Activated CD4-positive, CD25-positive, alpha-beta regulatory T cell treated with anti-CD3 and anti-CD28 coated beads, Interleukin-2, amount 50 U/mL, for 16 hours (primary cell): ENCODE measurements around the gene PRKAR2B.
A peak's percentile ranks its signal among the peaks of the same experiment; 100 is the strongest.

Source experiments
- DNase-seq: peaks from one replicate; pipeline ENCODE4 v3.0.0-alpha.2; 2020; ENCODE audit warnings: low read depth, low spot score

PRKAR2B gene

DNA sequence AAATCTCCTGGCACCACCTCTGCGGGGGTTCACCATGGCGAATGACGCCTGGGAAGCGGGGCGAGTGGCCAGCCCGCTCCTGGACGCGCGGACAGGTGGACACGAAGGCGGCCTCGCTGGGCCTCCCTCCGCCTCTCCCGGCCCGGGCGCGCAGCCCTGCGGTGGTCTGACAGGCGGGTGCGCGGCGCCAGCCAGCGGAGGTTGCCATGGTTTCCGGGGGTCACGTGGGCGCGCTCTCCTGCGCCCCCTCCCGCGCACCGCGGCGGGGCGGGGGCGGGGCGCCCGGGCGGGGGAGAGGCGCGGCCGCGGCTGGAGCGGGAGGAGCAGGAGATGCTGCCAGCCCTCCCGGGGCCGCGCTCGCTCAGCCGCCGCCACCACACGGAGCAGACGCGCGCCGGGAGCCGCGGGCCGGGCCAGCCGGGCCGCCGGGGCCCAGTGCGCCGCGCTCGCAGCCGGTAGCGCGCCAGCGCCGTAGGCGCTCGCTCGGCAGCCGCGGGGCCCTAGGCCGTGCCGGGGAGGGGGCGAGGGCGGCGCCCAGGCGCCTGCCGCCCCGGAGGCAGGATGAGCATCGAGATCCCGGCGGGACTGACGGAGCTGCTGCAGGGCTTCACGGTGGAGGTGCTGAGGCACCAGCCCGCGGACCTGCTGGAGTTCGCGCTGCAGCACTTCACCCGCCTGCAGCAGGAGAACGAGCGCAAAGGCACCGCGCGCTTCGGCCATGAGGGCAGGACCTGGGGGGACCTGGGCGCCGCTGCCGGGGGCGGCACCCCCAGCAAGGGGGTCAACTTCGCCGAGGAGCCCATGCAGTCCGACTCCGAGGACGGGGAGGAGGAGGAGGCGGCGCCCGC, at the start of gene PRKAR2B:
Gene PRKAR2B, plus strand, starts transcription at position 359 of the 848 bp plus-strand sequence. Its CDS starts 203 bp downstream, at position 562.
- peak; percentile 10 for DNase-seq

GRCh38 chr7:106994833-106995232, 49.7 kb upstream of the PRKAR2B start:
- no peak for DNase-seq

DNA sequence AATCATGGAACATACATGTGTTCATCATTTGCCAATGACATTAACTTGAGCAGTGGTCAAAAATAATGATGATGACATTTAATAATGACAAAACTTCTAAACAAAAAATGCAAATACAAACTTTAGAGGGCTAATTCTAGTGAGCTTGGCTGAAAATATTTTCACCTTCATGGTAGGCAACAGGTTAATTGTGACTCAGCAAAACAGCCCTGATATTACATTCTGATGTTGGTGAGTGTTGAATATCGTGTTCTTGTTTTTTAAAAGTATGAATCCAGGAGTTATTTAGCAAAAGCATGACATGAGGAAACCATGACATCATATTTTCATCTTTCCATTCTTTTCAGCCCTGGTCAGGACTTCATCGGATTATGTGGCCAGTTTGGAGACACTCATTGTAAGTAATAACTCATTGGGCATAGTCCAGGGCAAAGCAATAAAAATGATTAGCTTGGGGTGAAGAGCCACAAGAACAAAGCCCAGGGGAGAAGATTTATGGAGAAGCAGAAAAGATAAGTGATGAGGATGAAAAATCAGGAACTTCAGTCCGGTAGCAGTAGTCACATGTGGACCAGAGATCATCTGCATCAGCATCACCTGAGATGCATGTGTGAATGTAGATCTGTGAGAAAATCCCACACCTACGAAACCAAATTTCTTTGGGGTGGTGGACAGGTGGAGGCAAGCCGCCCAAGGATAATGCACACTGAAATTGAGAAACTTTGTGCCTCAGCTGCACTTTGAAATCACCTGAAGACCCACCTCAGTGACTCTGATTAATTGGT, 46.8 kb upstream of the PRKAR2B start:
- DNase-seq: no peak

GRCh38 chr7:106999023-106999422, 45.5 kb upstream of the PRKAR2B start:
- no peak for DNase-seq

GRCh38 chr7:107001490-107001889, 43.0 kb upstream of the PRKAR2B start:
- no peak for DNase-seq

DNA sequence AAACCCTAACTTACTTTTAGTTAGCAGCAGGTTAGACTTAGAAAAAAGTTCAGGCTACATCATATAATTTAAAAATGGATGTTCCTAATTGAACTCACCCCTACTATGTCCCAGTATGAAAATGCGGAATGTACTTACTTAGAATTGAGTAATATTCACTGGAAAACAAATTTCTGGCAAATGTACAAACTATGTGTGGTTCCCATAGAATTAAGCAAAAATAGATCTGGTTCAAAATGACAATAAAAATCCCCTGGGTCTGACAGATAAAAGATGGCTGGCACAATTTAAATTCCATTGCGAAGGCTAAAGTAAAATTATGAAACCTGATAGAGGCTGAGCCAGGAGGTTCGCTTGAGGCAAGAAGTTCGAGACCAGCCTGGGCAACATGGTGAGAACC, 42.4 kb upstream of the PRKAR2B start:
- DNase-seq: no peak

- no peak for DNase-seq
Observed at GRCh38 chr7:107002529-107002998, 41.9 kb upstream of the PRKAR2B start.

- no peak for DNase-seq
Observed at GRCh38 chr7:107007007-107007891, 37.3 kb upstream of the PRKAR2B start.

DNA sequence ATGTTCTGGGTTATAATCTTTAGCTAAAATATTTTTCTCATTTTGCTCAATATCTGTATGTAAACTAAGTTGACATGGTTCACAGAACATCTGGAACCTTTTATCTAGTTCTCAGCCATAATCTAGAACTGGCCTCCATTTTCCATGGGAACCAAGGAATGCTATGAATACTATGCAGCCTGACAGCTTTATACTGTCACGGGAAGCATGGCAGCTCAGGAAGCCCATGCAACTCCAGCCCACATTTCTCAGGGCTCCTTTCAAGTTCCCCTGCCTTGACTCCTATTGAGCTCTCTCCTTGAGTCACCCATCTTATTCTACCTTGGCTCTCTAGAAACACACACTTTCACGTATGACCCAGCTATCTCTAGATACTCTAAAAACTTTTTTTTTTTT, 36.6 kb upstream of the PRKAR2B start:
- DNase-seq: no peak

- no peak for DNase-seq
Observed at GRCh38 chr7:107009846-107010203, 34.7 kb upstream of the PRKAR2B start.

DNA sequence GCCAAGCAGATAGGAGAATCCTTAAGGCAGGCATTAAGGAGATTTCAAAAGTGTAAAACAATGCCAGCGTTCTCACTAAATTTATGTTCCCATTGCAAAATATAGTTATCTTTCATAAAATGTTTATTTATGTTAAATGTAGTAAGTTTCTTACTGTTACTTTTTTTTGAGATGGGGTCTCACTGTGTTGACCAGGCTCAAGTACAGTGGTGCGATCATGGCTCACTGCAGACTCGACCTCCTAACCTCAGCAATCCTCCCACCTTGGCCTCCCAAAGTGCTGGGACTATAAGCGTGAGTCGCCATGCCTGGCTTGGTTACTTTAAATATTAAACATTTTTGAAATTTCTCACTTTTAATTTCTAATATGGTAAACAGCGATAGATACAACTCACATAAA, 31.8 kb upstream of the PRKAR2B start:
- no peak for DNase-seq

- no peak for DNase-seq
Observed at GRCh38 chr7:107014387-107015023, 30.0 kb upstream of the PRKAR2B start.

DNA sequence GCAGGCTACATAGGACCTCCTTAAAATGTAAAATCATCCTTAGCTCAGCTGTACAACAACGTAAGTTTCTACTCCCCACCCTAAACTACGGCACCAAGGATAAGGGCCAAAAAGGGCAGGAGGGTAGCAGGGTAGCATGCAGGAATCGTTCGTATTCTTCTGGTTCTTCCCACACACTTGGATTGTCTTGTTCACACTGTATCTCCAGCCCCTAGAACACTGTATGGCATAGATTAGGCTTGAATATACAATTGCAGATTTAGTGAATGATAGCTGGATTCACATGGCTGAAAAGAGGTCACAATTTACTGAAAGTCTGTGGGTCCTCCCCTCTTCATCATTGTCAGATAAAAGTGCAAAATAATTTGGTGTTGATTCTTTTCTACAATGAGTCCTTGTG, 28.2 kb upstream of the PRKAR2B start:
- no peak for DNase-seq

GRCh38 chr7:107017965-107018719, 26.4 kb upstream of the PRKAR2B start:
- no peak for DNase-seq

GRCh38 chr7:107020400-107020799, 24.1 kb upstream of the PRKAR2B start:
- DNase-seq: no peak

DNA sequence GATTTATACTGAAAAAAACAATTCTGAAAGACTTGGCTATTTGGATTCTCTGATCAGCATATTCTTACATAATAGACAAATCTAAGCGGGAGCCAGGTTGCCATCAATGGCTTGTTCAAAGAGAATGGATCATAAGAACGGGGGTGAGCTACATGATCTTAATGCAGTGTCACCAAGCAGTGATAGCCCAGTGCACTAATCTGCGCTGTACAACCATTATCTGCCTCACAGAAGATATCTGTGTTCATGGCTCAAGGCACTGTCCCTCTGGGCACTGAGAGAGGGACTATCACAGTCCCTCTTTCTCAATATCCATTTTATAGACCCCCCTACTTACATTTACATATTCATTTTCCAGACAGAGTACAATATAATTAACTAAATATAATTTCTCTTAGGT, 22.9 kb upstream of the PRKAR2B start:
- no peak for DNase-seq

DNA sequence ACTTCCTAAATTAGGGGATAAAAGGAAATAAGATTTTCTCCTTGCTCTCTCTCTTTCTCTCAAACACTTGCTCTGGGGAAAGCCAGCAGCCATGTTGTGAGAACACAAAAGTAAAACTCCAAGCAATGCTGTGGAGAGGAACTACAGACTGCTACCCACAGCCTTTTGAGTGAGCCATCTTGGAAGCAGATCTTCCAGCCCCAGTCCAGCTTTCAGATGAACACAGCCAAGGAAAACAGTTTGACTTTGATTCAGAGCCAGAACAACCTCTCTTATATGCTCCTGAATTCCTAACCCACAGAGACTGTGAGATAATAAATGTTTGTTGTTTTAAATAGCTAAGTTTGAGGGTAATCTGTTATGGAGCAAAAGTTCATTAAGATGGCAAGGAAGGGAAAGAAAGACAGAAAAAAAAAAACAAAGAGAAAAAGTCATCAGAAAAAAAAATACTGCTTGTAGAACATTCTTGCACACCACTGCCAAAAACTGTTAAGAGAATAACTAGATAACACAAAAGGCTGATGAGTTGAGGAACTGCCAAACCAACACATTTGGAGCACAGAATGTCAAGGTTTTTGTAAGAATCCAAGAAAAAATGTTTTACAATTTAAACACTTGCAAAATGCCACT, 20.9 kb upstream of the PRKAR2B start:
- no peak for DNase-seq

- DNase-seq: no peak
Observed at GRCh38 chr7:107024906-107025305, 19.6 kb upstream of the PRKAR2B start.

- no peak for DNase-seq
Observed at GRCh38 chr7:107025449-107026103, 18.9 kb upstream of the PRKAR2B start.

DNA sequence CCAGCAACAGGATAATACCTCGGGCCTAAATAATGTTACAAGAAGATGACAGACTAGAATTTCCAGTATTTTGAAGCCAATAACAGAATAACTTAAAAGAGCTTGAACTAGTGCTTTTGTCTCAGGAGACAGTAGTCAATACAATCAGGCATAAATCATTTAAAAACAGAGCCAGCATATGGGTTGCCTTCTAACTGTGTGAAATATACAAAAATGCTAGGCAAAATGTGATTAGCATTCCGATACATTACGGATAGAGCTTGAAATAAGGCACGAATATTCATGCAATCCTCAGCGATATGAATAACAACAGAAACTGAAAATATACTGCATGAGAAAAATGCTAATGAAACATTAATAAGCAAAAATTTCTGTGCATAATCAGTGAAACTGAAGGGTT, 18.3 kb upstream of the PRKAR2B start:
- no peak for DNase-seq
